Lung (tissue), 12 donors: ENCODE data around the gene MMEL1. TPM values are rescaled to one million over a fixed set of nuclear protein-coding genes. Genes with fewer than 3 reads are reported as not detected.

Source experiments
- ATAC-seq: fragments of 200-7000 bp; cut with Tn5 transposase; one replicate; pipeline ENCODE4 v1.9.1; 2020; ENCODE audit warnings: moderate number of reproducible peaks; ENCODE audit not compliant: insufficient read depth, low FRiP score
- DNase-seq, 3 donors: peaks; one replicate each; pipeline ENCODE4 v3.0.0-alpha.2; 2013 to 2017
- H3K27ac ChIP-seq, 2 donors: one replicate each; pipeline ENCODE4 v1.5.1; 2013; ENCODE audit warnings: mild to moderate bottlenecking in 2 of 2, moderate library complexity in 2 of 2, control low read depth in 1 of 2, inconsistent platforms in 1 of 2, low read depth in 1 of 2, low read length in 1 of 2
- H3K27me3 ChIP-seq, 3 donors: one replicate each; pipeline ENCODE4 v1.5.1; 2013; ENCODE audit warnings: low read length in 2 of 3; ENCODE audit not compliant: control insufficient read depth in 3 of 3, insufficient read depth in 3 of 3
- H3K36me3 ChIP-seq, 4 donors: one replicate each; pipeline ENCODE4 v1.5.1; 2013; ENCODE audit warnings: low read length in 4 of 4, mild to moderate bottlenecking in 1 of 4, moderate library complexity in 1 of 4; ENCODE audit not compliant: control insufficient read depth in 4 of 4, insufficient read depth in 4 of 4
- H3K4me1 ChIP-seq, 5 donors: one replicate each; pipeline ENCODE4 v1.5.1; 2013; ENCODE audit warnings: low read length in 5 of 5, mild to moderate bottlenecking in 2 of 5, moderate library complexity in 1 of 5; ENCODE audit not compliant: control insufficient read depth in 5 of 5, insufficient read depth in 5 of 5
- H3K4me3 ChIP-seq: one replicate; pipeline ENCODE4 v1.5.1; 2013; ENCODE audit warnings: mild to moderate bottlenecking, control low read depth, moderate library complexity
- H3K9ac ChIP-seq, 2 donors: one replicate each; pipeline ENCODE4 v1.5.1; 2013; ENCODE audit warnings: low read length in 2 of 2, control low read depth in 1 of 2; ENCODE audit not compliant: insufficient read depth in 1 of 2
- H3K9me3 ChIP-seq, 4 donors: one replicate each; pipeline ENCODE4 v1.5.1; 2013; ENCODE audit warnings: low read length in 3 of 4, mild to moderate bottlenecking in 1 of 4, moderate library complexity in 1 of 4; ENCODE audit not compliant: control insufficient read depth in 4 of 4, insufficient read depth in 3 of 4
- CTCF ChIP-seq: IDR thresholded peaks from 2 replicates; pipeline ENCODE4 v1.5.1; 2012; ENCODE audit warnings: mild to moderate bottlenecking; ENCODE audit errors: control extremely low read depth, extremely low read depth
- WGBS, 2 donors: extraction: QIAGEN DNeasy Blood & Tissue Kit; methylation state at CpG; one replicate each; pipeline ENCODE4 v1.1.7; 2013; 5-methylcytosine and 5-hydroxymethylcytosine counted together
- polyA plus RNA-seq, 2 donors: library from polyadenylated mRNA; stranded (reverse); fragments of 200-250 nt; gene quantifications; one replicate each; pipeline ENCODE4 v1.2.1, GENCODE V29; 2013
- total RNA-seq, 2 donors: library from RNA; depleted of rRNA in 1 of 2; stranded (reverse); fragments of >200 nt in 1 of 2; gene quantifications; one replicate each; pipeline ENCODE4 v1.2.1, GENCODE V29; 2014 to 2021
- donor health status: control.
- donor health status: control.
- donor health status: Bipolar disorder and iron deficiency.
- donor health status: healthy.
- donor health status: DM: yes; HTN: yes; CAD: no.

The MMEL1 gene
- total and polyA plus RNA-seq, 4 donors: 4.0 to 8.4 (median 6.0) TPM

- TF ChIP-seq CTCF: no peak
- 80 to 85% methylated on average over 48 of the region's 48 CpGs for whole genome bisulfite sequencing, 2 donors
- Histone ChIP-seq H3K27me3 (no peaks in the 10 kb centered on the region), H3K4me3 (no peak overlapping the region), H3K9ac (no peak overlapping the region), H3K4me1 (peaks cover 0 to 35% (median 4%) of the 10 kb centered on the region in 5 donors), H3K27ac (no peak overlapping the region), H3K36me3 (no peaks in the 10 kb centered on the region), H3K9me3 (peaks cover 0 to 5% (median 0%) of the 10 kb centered on the region in 4 donors)
- ATAC-seq: no peak
- DNase-seq: no peak
Observed at GRCh38 chr1:2605509-2606395, 27.1 kb downstream of the MMEL1 start.

GRCh38 chr1:2604844-2605508, 27.8 kb downstream of the MMEL1 start:
- Histone ChIP-seq H3K4me3 (no peak overlapping the region), H3K9ac (no peak overlapping the region), H3K27ac (no peak overlapping the region), H3K27me3 (no peaks in the 10 kb centered on the region), H3K36me3 (no peaks in the 10 kb centered on the region), H3K4me1 (peaks cover 0 to 28% (median 4%) of the 10 kb centered on the region in 5 donors), H3K9me3 (peaks cover 0 to 5% (median 0%) of the 10 kb centered on the region in 4 donors)
- WGBS, 2 donors: 82 to 86% methylated on average over 14 of the region's 14 CpGs
- no peak for DNase-seq
- TF ChIP-seq CTCF: no peak
- ATAC-seq: no peak

GRCh38 chr1:2604156-2604843, 28.5 kb downstream of the MMEL1 start:
- no peak for DNase-seq
- peaks cover 0 to 28% (median 4%) of the 10 kb centered on the region in 5 donors for H3K4me1 ChIP-seq

More at GRCh38 chr1:2604156-2604843, 28.5 kb downstream of the MMEL1 start:
- no peak for TF ChIP-seq CTCF
- no peak for ATAC-seq
- Histone ChIP-seq H3K4me3 (no peak overlapping the region), H3K27ac (no peak overlapping the region), H3K9me3 (peaks cover 0 to 5% (median 0%) of the 10 kb centered on the region in 4 donors), H3K27me3 (no peaks in the 10 kb centered on the region), H3K9ac (no peak overlapping the region), H3K36me3 (no peaks in the 10 kb centered on the region)
- WGBS, 2 donors: 87 to 89% methylated on average over 19 of the region's 19 CpGs
